ENCODE data around the gene KIAA1191. TPM values are rescaled to one million over a fixed set of nuclear protein-coding genes. Genes with fewer than 3 reads are reported as not detected.
A peak's percentile ranks its signal among the peaks of the same experiment; 100 is the strongest.

KIAA1191 gene
- total RNA-seq, 3 donors from 2014 or later (not counting 1 experiment from before 2014, with no cell fraction given), result 36.8 to 76.3 (median 75.7) TPM

GRCh38 chr5:176397736-176398420, 36.3 kb upstream of the KIAA1191 start:
- H3K9me3 Mint-ChIP-seq, result no peaks in the 10 kb centered on the region
- no peaks in the 10 kb centered on the region for H3K36me3 Mint-ChIP-seq
- peak overlapping the region in 1 of 2 donors; percentile 16 for H3K27ac Mint-ChIP-seq
- H3K4me3 Mint-ChIP-seq, result no peak overlapping the region
- H3K27ac ChIP-seq (ENCODE audit: low read length), result no peak overlapping the region
- DNase-seq (no peak), ATAC-seq (no peak)
- H3K27me3 Mint-ChIP-seq (ENCODE audit: low read depth in 2 of 2), result no peaks in the 10 kb centered on the region
- no peaks in the 10 kb centered on the region for H3K9me3 ChIP-seq (ENCODE audit: control insufficient read depth, insufficient read depth, low read length)
- peaks cover 0 to 4% of the 10 kb centered on the region in 2 donors for H3K4me1 Mint-ChIP-seq
- WGBS (ENCODE audit: insufficient coverage), result 95% methylated on average over 18 of the region's 18 CpGs
- H3K36me3 ChIP-seq (ENCODE audit: control insufficient read depth, insufficient read depth, low read length), result peaks cover 9% of the 10 kb centered on the region
- H3K4me1 ChIP-seq (ENCODE audit: control insufficient read depth, insufficient read depth, low read length), result no peaks in the 10 kb centered on the region
- H3K27me3 ChIP-seq (ENCODE audit: control insufficient read depth, insufficient read depth, low read length), result no peaks in the 10 kb centered on the region
- no peak overlapping the region for H3K4me3 ChIP-seq (ENCODE audit: low read length)
- TF ChIP-seq CTCF (IDR thresholded peaks at IDR 0.05), result no peak
- intact Hi-C loops (cut with micrococcal nuclease), result no loop called here

DNA sequence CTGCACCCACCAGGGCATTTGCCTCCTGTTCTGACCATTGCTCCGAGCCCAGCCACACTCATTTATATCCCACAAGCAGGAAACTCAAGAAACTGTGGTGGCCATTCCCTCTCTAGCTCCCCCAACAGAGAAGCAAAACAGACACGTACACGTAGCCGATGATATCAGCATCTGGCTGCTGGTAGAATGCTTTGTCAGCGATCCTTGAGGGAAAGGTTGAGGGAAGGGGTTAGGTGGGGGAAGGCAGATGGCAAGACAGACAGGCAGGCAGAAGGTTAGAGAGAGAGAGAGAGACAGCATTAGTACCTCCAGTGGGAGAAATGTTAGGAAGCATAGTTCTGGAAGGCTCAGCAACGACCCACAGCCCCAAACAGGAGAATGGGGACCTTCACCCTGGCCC, 34.8 kb upstream of the KIAA1191 start:
- H3K27ac ChIP-seq (ENCODE audit: low read length), result no peak overlapping the region
- 96% methylated on average over 6 of the region's 6 CpGs for WGBS (ENCODE audit: insufficient coverage)
- no peak overlapping the region for H3K4me3 Mint-ChIP-seq
- DNase-seq (no peak), ATAC-seq (no peak)
- H3K36me3 Mint-ChIP-seq, result no peaks in the 10 kb centered on the region
- no peak overlapping the region for H3K4me3 ChIP-seq (ENCODE audit: low read length)
- H3K9me3 Mint-ChIP-seq, result no peaks in the 10 kb centered on the region
- intact Hi-C loops (cut with micrococcal nuclease), result no loop called here
- no peaks in the 10 kb centered on the region for H3K27me3 Mint-ChIP-seq (ENCODE audit: low read depth in 2 of 2)
- H3K4me1 ChIP-seq (ENCODE audit: control insufficient read depth, insufficient read depth, low read length), result no peaks in the 10 kb centered on the region
- no peaks in the 10 kb centered on the region for H3K9me3 ChIP-seq (ENCODE audit: control insufficient read depth, insufficient read depth, low read length)
- no peak overlapping the region for H3K27ac Mint-ChIP-seq
- H3K27me3 ChIP-seq (ENCODE audit: control insufficient read depth, insufficient read depth, low read length), result no peaks in the 10 kb centered on the region
- peaks cover 18% of the 10 kb centered on the region for H3K36me3 ChIP-seq (ENCODE audit: control insufficient read depth, insufficient read depth, low read length)
- TF ChIP-seq CTCF (IDR thresholded peaks at IDR 0.05), result no peak
- no peaks in the 10 kb centered on the region for H3K4me1 Mint-ChIP-seq

DNA sequence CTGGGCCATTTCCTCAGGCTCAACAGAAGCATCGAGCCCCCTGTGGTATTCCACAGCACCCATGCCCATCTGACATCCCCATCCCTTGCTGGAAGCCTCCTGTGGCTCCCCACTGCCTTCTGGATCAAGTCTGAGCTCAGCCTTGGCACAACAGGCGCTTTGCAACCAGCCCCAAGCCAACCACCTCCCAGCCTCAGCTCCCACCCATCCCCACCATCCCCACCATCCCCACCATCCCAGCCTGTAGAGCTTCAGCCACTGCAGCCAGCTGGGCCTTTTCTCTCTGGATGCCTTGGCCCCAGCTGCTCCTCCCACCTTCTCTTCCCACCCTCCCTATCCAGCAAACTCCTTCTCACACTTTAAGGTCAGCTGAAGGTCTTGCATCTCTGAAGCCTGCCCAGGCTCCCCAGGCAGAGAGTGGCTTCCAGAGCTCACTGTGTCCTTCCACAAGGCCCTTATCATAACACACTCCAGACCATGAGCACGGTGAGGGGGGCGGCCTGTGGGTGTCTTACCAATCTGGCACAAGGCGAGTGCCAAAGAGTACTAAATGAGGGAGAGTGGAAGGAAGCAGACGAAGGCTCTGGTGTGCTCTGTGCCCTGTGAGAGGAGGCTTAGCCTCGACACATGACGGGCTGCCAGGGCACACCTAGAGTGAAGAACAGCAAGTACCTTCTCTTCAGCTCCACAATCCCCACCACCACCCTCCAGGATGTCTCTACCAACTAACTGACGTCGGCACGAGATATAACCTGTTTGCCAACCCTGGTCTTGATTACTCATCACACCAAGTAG, 33.5 kb upstream of the KIAA1191 start:
- no peak overlapping the region for H3K27ac Mint-ChIP-seq
- Histone ChIP-seq H3K4me3 (ENCODE audit: low read length) (no peak overlapping the region), H3K27ac (ENCODE audit: low read length) (no peak overlapping the region), H3K4me1 (ENCODE audit: control insufficient read depth, insufficient read depth, low read length) (peaks cover 2% of the 10 kb centered on the region), H3K9me3 (ENCODE audit: control insufficient read depth, insufficient read depth, low read length) (no peaks in the 10 kb centered on the region), H3K36me3 (ENCODE audit: control insufficient read depth, insufficient read depth, low read length) (peaks cover 18% of the 10 kb centered on the region), H3K27me3 (ENCODE audit: control insufficient read depth, insufficient read depth, low read length) (no peaks in the 10 kb centered on the region)
- ATAC-seq (no peak), DNase-seq (no peak)
- H3K9me3 Mint-ChIP-seq, result no peaks in the 10 kb centered on the region
- intact Hi-C loops (cut with micrococcal nuclease), result no loop called here
- no peaks in the 10 kb centered on the region for H3K4me1 Mint-ChIP-seq
- H3K4me3 Mint-ChIP-seq, result no peak overlapping the region
- H3K27me3 Mint-ChIP-seq (ENCODE audit: low read depth in 2 of 2), result no peaks in the 10 kb centered on the region
- 97% methylated on average over 11 of the region's 11 CpGs for WGBS (ENCODE audit: insufficient coverage)
- no peaks in the 10 kb centered on the region for H3K36me3 Mint-ChIP-seq
- no peak for TF ChIP-seq CTCF (IDR thresholded peaks at IDR 0.05)
